Mononuclear cell (primary cell): Measurements from ENCODE around the gene MDM2. TPM values are rescaled to one million over a fixed set of nuclear protein-coding genes. Genes with fewer than 3 reads are reported as not detected.
"Not testable (repeated sequence)": the region's sequence is repeated elsewhere in the genome, so short reads cannot be mapped to it uniquely, and the experiment has no call there.

Source experiments
- H3K27me3 ChIP-seq: 2 replicates; pipeline ENCODE4 v1.6.0; 2011; ENCODE audit warnings: low read length, control low read depth; ENCODE audit not compliant: insufficient read depth
- H3K4me1 ChIP-seq: 2 replicates; pipeline ENCODE4 v1.5.1; 2011; ENCODE audit warnings: mild to moderate bottlenecking, low read length, control low read depth; ENCODE audit not compliant: insufficient read depth
- H3K4me3 ChIP-seq: 2 replicates; pipeline ENCODE4 v1.5.1; 2011; ENCODE audit warnings: mild to moderate bottlenecking, low read length, moderate library complexity
- H3K9me3 ChIP-seq: 2 replicates; pipeline ENCODE4 v1.5.1; 2011; ENCODE audit warnings: low read depth, mild to moderate bottlenecking, control low read depth, low read length
- total RNA-seq: library from RNA; depleted of rRNA; stranded (reverse); fragments of >200 nt; gene quantifications from one replicate; pipeline ENCODE4 v1.2.3, GENCODE V29; 2012

The MDM2 gene
- total RNA-seq, 1 donor: 109 TPM

DNA sequence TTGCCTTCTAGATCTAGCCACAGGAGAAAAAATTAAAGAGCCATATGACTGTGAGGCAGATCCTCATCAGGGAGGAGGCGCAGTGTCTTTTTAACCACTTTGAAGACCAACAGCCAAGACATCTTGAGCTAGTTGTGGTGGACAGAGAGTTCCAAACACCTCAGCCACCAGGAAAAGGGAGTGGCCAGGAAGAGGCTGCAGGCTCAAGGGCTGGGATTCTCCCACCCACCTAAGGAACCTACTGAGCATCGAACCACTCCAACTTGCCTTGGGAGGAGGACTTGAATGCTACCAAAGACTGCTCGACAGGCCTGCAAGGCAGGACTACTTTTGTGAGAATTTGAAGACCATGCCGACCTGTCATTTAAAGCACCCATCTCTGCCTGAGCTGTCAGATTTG is 14.5 kb upstream of the MDM2 start:
- Histone ChIP-seq H3K4me3 (no peak overlapping the region), H3K4me1 (peaks cover 10% of the 10 kb centered on the region), H3K9me3 (no peaks in the 10 kb centered on the region), H3K27me3 (no peaks in the 10 kb centered on the region)

DNA sequence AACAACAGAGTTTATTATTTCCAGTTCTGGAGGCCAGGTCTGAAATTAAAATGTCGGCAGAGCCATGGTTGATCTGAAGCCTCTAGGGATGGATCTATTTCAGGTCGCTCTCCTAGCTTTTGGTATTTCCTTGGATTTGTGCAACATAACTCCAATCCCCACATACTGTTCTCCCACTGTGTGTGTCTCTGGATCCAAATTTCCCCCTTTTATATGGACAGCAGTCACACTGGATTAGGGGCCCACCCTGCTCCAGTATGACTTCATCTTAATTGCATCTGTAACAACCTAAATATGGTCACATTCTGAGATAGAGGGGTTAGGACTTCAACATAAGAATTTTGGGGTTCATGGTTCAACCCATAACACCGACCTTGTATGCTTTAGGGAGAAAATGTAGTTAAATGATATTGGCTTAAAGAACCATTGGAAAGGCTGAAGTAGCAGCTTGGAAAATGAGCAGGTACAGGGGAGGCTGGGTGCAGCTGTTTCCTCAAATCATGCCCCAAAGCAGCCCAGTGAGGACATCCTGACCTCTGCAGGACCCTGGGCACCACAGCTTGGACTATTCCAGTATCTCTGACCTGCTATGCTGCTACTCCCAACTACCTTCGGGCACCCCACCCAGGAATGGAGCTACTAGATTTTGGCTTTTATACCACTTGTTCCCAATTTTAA is 13.9 kb upstream of the MDM2 start:
- Histone ChIP-seq H3K4me3 (no peak overlapping the region), H3K4me1 (peaks cover 3% of the 10 kb centered on the region), H3K9me3 (no peaks in the 10 kb centered on the region), H3K27me3 (no peaks in the 10 kb centered on the region)

DNA sequence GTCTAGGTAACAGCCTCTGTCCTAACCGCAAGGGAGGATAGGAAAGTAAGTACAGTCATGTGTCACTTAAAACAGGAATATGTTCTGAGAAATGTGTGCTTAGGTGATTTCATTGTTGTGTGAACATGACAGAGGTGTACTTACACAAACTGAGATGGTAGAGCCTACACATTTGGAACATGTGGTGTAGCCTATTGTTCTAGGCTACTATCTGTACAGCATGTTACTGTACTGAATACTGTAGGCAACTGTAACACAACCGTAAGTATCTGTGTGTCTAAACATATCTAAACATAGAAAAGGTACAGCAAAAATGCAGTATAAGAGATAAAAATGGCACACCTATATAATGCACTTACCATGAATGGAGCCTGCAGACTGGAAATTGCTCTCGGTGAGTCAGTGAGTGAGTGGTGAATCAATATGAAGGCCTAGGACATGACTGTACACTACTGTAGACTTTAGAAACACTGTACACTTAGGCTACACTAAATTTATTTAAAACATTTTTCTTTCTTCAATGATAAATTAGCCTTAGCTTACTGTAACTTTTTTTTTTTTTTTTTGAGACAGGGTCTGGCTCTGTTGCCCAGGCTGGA is 13.2 kb upstream of the MDM2 start:
- H3K27me3 ChIP-seq: no peaks in the 10 kb centered on the region
- H3K9me3 ChIP-seq: no peaks in the 10 kb centered on the region
- no peak overlapping the region for H3K4me3 ChIP-seq
- no peaks in the 10 kb centered on the region for H3K4me1 ChIP-seq

DNA sequence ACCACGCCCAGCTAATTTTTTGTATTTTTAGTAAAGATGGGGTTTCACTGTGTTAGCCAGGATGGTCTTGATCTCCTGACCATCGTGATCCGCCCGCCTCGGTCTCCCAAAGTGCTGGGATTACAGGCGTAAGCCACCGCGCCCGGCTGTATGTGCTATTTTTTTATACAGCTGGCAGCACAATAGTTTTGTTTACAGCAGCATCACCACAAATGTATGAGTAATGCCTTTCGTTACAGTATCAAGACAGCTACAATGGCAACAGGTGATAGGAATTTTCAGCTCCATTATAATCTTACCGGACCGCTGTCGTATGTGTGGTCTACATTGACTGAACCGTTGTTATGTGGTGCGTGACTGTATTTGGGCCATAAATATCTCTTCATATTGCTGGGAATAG is 11.6 kb upstream of the MDM2 start:
- no peaks in the 10 kb centered on the region for H3K9me3 ChIP-seq
- H3K4me1 ChIP-seq: no peaks in the 10 kb centered on the region
- no peaks in the 10 kb centered on the region for H3K27me3 ChIP-seq
- no peak overlapping the region for H3K4me3 ChIP-seq

DNA sequence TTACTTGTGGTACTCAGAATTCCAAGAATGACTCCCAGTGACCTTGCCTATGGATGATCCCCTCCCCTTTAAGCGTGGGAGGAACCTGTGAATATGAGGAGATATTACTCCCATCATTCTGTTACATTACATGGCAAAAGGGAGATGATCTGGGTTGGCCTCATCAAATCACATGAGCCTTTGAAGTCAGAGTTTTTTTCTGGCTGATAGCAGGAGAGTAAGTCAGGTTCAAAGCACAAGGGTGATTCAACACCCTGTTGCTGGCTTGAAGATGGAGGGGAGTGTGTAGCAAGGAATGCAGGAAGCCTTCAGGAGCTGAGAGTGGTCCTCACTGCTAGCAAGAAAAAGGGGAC is 9.1 kb upstream of the MDM2 start:
- no peaks in the 10 kb centered on the region for H3K4me1 ChIP-seq
- no peaks in the 10 kb centered on the region for H3K9me3 ChIP-seq
- no peaks in the 10 kb centered on the region for H3K27me3 ChIP-seq
- H3K4me3 ChIP-seq: no peak overlapping the region

DNA sequence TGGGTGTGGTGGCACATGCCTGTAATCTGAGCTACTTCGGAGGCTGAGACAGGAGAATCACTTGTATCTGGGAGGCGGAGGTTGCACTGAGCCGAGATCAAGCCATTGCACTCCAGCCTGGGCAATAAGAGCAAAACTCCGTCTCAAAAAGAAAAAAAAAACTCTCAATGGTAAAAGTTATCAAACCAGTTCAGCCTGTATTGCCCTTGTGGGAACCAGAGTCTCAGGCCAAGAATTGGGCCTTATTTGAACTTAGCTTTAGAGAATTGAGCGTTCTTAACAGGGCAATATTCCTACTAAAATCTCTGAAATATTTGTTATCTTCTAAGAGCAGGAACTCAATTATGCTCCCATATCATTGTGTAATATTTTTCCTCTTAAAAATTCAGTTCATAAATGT is 7.7 kb upstream of the MDM2 start:
- no peak overlapping the region for H3K4me3 ChIP-seq
- H3K4me1 ChIP-seq: no peaks in the 10 kb centered on the region
- H3K9me3 ChIP-seq: no peaks in the 10 kb centered on the region
- no peaks in the 10 kb centered on the region for H3K27me3 ChIP-seq

DNA sequence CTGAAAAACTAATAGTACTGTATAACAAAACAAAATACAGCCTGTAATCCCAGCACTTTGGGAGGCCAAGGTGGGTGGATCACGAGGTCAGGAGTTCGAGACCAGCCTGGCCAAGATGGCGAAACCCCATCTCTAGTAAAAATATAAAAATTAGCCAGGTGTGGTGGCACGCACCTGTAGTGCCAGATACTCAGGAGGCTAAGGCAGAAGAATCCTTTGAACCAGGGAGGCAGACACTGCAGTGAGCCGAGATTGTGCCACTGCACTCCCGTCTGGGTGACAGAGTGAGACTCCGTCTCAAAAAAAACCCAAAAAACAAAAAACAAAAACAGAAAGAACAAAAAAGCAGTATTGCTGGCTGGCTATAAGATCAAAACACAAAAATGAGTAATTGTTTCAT is 6.9 kb upstream of the MDM2 start:
- not testable (repeated sequence) for H3K9me3 ChIP-seq, H3K27me3 ChIP-seq, H3K4me3 ChIP-seq, H3K4me1 ChIP-seq

DNA sequence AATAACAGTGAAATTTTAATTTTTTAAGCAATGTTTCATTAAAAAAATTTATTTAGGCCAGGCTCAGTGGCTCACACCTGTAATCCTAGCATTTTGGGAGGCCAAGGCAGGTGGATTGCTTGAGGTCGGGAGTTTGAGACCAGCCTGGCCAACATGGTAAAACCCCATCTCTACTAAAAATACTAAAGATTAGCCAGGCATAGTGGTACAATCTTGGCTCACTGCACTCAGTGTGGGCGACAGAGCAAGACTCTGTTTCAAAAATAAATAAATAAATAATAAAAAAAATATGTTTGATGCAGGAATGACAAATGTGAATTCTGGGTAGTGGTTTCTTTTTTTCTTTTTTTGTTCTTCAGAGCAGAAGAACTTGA is 5.6 kb upstream of the MDM2 start:
- not testable (repeated sequence) for H3K27me3 ChIP-seq, H3K4me3 ChIP-seq, H3K4me1 ChIP-seq, H3K9me3 ChIP-seq

DNA sequence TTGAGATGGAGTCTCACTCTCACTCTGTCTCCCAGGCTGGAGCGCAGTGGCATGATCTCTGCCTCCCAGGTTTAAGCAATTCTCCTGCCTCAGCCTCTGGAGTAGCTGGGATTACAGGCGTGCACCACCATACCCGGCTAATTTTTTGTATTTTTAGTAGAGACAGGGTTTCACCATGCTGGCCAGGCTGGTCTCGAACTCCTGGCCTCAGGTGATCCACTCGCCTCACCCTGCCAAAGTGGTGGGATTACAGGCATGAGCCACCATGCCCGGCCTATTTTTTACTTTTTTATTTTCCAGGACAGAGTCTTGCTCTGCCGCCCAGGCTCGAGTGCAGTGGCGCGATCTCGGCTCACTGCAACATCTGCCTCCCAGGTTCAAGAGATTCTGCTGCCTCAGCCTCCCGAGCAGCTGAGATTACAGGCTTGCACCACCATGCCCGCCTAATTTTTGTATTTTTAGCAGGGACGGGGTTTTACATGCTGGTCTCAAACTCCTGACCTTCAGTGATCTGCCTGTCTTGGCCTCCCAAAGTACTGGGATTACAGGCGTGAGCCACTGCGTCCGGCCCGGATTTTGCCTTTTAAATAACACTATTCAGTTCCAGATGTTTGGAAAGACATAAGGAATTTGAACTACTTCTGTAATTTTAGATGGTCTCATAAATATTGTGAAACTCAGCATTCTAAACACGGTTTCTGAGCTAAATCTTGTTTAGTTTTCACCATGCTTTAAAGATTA is 4.9 kb upstream of the MDM2 start:
- not testable (repeated sequence) for H3K9me3 ChIP-seq

DNA sequence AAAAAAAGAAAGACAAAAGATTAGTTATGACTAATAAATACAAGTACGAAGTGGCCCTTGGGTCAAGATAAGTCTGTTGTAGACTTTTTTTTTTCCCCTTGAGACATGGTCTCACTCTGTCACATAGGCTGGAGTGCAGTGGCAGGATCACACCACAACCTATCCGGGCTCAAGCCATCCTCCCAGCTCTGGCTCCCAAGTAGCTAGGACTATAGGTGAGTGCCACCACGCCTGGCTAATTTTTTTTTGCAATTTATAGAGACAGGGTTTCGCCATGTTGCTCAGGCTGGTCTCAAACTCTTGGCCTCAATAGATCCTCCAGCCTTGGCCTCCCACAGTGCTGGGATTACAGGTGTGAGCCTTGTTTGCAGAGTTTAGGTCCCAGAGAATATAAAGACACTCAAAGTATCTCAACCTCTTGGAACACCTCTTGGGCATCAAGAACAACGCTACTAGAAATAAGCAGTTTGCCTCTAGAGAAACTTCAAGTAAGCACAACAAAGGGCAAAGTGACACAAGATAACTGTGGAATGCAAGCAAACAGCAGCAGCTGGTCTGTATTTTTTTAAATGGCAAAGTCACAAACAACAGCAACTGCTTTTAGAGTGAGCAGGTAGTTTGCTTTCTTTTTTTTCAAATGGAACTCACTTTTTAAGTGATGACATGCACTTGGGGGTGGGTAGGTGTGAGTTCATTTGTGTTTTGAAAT is 3.9 kb upstream of the MDM2 start:
- H3K27me3 ChIP-seq: no peaks in the 10 kb centered on the region

More for the DNA sequence above, 4.9 kb upstream of the MDM2 start:
- H3K4me3 ChIP-seq, H3K27me3 ChIP-seq: not testable (repeated sequence)
- H3K4me1 ChIP-seq: peaks cover 10% of the 10 kb centered on the region

DNA sequence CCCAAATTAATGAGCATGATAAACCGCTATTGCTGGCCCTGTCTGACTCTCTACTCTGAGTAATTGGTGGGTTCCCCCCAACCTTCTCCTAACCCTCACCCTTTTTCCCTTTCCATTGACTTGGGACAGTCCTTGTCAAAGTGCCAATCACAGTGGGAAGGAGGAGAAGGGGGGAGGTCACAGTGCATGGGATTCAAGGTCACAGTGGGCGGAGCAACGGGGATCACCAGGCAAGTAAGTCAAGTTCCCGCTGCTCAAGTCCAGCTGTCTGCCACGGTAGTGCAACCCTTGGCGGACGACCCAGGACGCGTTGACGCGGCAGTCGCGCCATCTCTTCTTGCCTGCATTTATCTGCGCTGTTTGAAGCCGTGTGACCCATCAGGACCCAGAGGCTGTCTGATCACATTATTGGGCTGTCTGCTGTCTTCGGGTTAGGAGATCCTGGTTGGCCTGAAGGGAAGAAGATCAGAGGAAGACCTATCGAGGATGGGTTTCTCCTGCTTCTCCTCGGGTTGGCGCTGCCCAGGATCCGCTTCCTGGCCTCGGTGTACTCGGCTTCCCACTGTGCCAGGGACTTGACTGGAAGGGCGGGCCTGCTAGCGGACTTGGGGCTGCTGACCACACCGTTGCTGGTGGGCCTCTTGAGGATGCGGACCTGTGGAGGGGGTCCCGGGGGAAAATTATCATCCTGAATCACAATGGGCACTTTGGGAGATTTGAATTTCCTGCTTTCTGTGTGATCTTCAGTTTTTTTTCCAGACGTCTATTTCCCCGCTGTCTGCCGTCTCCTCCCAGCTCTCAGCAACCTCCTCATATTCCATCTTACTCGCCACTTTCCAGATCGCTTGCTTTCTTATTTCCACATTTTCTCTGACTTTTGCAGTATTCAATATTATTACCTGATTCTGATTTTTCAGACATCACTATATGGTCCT is 3.1 kb upstream of the MDM2 start:
- no peaks in the 10 kb centered on the region for H3K9me3 ChIP-seq
- peaks cover 18% of the 10 kb centered on the region for H3K4me1 ChIP-seq
- H3K4me3 ChIP-seq: no peak overlapping the region
- H3K27me3 ChIP-seq: no peaks in the 10 kb centered on the region

More for the DNA sequence above, 3.9 kb upstream of the MDM2 start:
- H3K4me3 ChIP-seq: no peak overlapping the region
- no peaks in the 10 kb centered on the region for H3K9me3 ChIP-seq
- peaks cover 15% of the 10 kb centered on the region for H3K4me1 ChIP-seq

DNA sequence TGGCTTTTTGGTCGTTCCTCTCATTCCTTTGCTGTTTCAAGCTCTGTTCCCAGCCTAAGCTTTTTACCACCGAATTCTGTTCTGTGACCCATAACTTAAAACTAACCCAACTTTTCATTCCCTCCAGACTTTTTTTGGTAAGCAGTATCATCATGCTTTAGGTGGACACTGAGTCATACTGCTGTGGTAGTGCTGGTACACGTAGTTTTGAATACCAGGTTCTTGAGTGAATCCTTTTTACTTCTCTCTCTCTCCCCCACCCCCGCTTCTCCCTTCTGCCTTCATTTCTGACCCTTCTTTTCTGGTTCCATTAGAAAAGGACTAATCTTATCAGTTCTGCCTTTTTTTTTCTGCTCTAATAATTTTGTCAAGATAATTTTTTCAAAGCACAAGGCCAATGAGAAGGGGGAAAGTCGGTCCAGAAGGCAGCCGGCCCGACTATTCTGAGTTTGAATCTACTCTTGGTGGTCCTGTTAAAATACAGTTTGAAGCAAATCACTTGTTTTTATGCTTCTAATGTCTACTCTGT is 2.3 kb upstream of the MDM2 start:
- Histone ChIP-seq H3K4me1 (peaks cover 21% of the 10 kb centered on the region), H3K9me3 (no peaks in the 10 kb centered on the region), H3K27me3 (no peaks in the 10 kb centered on the region), H3K4me3 (no peak overlapping the region)

DNA sequence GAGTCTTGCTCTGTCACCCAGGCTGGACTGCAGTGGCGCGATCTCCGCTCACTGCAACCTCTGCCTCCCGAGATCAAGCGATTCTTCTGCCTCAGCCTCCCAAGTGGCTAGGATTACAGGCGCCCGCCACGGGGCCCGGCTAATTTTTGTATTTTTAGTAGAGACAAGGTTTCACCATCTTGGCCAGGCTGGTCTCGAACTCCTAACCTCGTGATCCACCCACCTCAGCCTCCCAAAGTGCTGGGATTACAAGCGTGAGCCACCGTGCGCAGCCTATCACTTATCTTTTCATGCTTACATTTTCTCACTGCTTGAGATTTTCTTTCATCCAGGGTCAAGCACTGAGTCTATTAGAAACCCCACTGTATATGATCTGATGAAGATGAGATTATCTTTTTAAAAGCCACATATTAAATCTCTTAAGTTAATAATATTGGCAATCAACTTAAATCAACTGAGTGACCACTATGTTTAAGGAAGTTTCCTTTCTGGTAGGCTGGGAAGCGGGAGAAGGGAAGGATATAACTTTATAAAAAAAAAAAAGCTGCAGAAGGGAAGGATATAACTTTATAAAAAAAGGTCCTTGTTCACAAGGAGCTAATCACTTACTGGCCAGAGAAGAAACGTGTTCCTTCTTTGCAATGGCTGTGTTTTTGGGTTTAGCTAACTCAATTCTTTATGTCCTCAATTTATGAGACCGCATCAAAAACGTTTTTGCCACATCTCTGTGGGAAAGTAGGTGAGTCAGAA is 1.3 kb upstream of the MDM2 start:
- Histone ChIP-seq H3K9me3 (no peaks in the 10 kb centered on the region), H3K4me1 (peaks cover 24% of the 10 kb centered on the region), H3K27me3 (no peaks in the 10 kb centered on the region), H3K4me3 (peak overlapping the region; percentile 96)

DNA sequence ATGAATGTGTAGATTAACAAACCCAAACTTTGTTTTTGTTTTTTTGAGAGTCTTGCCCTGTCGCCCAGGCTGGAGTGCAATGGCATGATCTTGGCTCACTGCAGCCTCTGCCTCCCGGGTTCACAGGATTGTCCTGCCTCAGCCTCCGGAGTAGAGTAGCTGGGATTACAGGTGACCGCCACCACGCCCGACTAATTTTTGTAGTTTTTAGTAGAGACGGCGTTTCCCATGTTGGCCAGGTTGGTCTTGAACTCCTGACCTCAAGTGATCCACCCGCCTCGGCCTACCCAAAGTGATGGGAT is 752 bp upstream of the MDM2 start:
- not testable (repeated sequence) for H3K27me3 ChIP-seq, H3K9me3 ChIP-seq
- peaks cover 24% of the 10 kb centered on the region for H3K4me1 ChIP-seq
- H3K4me3 ChIP-seq: peak overlapping the region; percentile 96
